Measurements from ENCODE around the gene EPHA10. TPM values are rescaled to one million over a fixed set of nuclear protein-coding genes. Genes with fewer than 3 reads are reported as not detected.
A peak's percentile ranks its signal among the peaks of the same experiment; 100 is the strongest.

EPHA10 gene
- total RNA-seq, 4 donors from 2014 or later, result 54.5 to 94.3 (median 77.6) TPM

DNA sequence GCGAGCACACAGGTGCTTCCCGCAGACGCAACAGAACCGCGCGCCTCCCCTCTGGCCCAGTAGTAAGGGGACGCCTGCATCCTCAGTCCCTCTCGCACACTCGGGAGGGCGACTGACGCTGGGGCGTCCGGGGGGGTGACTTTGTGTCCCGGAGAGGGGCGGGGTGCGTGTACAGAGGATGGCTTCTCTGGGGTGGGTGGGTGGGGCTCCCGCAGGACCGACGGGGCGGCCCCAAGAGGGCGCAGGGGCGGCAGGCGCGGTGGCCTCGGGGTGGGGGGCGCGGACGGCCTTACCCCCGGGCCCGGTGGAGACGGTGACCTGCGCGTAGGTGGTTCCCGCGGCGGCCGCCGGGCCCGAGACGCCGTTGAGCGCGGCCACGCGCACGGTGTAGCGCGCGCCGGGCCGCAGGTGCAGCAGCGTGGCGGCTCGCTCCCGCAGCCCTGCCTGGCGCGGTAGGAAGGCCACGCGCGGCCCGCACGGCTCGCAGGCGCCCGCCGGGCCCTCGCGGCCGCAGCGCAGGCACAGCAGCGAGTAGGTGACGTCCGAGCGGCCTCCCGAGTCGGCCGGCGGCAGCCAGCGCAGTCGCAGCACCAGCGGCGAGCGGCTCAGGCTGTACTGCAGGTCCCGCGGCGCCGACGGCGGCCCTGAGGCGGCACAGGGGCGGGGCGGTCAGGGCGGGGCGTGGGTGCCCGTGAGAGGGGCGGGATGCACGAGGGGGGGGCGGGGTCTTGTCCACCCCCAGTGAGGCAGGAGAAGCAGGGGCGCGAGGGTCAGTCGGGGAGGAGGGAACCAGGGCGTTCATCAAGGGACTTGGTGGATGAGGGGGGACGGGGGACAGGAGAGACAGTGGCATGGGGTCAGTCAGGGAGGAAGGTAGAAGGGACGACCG lies 12.1 kb downstream of the EPHA10 start:
- 0 to 1% methylated on average over 9 to 69 of the region's 105 CpGs for whole genome bisulfite sequencing, 2 donors (ENCODE audit: low coverage in 1 of 2)
- peak; percentile 54 for DNase-seq
- no peaks in the 10 kb centered on the region for H3K36me3 ChIP-seq
- peaks cover 85% of the 10 kb centered on the region for H3K27me3 ChIP-seq
- peak overlapping the region in 3 of 4 donors; percentile 34 to 62 (median 41) for H3K27ac ChIP-seq
- no peaks in the 10 kb centered on the region for H3K9me3 ChIP-seq
- H3K4me1 ChIP-seq, result peaks cover 0 to 21% (median 8%) of the 10 kb centered on the region in 4 donors
- intact Hi-C loops (cut with DNase I; ENCODE audit: low total_unique reads) (no loop called here), in situ Hi-C loops (cut with MboI; ENCODE audit: low pct_ligation_motif_present in 1 of 4, low pct_unique_long_range_greater_than_20kb in 1 of 4, low sequenced_read_pairs in 3 of 4) (no loop called here)
- peak overlapping the region; percentile 16 to 58 (median 52) for H3K4me3 ChIP-seq
- TF ChIP-seq POLR2AphosphoS5 (IDR thresholded peaks at IDR 0.05), result peak in 2 of 3 donors; percentile 29 to 37
- no peak for TF ChIP-seq POLR2A (IDR thresholded peaks at IDR 0.05)
- TF ChIP-seq CTCF (IDR thresholded peaks at IDR 0.05), result no peak
- TF ChIP-seq EP300 (IDR thresholded peaks at IDR 0.05; ENCODE audit: low read depth), result no peak

DNA sequence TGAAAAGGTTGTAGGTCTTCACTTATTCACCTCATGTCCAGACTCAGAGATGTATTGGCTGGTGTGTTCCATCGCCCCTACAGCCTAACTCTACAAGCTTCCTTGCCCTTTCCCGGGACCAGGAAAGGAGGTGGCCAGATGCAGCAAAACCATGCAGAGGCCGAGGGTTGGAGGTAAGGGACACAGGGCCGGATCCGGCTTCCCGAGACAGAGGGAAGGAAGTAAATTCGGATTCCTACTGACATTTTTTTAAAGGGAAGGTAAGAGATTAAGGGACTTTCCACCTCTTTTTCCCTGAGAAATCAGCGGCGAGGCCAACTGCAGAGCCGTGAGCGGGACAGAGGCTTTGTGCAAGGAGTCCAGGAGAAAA lies 12.7 kb downstream of the EPHA10 start:
- H3K27me3 ChIP-seq, result peaks cover 86% of the 10 kb centered on the region
- H3K4me3 ChIP-seq, result peak overlapping the region; percentile 16 to 58 (median 52)
- 5 to 24% methylated on average over 4 to 11 of the region's 11 CpGs for WGBS, 2 donors (ENCODE audit: low coverage in 1 of 2)
- no peaks in the 10 kb centered on the region for H3K9me3 ChIP-seq
- in situ Hi-C loops (cut with MboI; ENCODE audit: low pct_ligation_motif_present in 1 of 4, low pct_unique_long_range_greater_than_20kb in 1 of 4, low sequenced_read_pairs in 3 of 4) (no loop called here), intact Hi-C loops (cut with DNase I; ENCODE audit: low total_unique reads) (no loop called here)
- H3K36me3 ChIP-seq, result no peaks in the 10 kb centered on the region
- H3K27ac ChIP-seq, result peak overlapping the region in 3 of 4 donors; percentile 34 to 62 (median 41)
- peaks cover 0 to 21% (median 8%) of the 10 kb centered on the region in 4 donors for H3K4me1 ChIP-seq
- TF ChIP-seq POLR2AphosphoS5 (IDR thresholded peaks at IDR 0.05) (no peak), CTCF (IDR thresholded peaks at IDR 0.05) (no peak), EP300 (IDR thresholded peaks at IDR 0.05; ENCODE audit: low read depth) (no peak), POLR2A (IDR thresholded peaks at IDR 0.05) (no peak)
- DNase-seq, result no peak

- Histone ChIP-seq H3K36me3 (no peaks in the 10 kb centered on the region), H3K4me3 (no peak overlapping the region), H3K9me3 (peaks cover 0 to 5% of the 10 kb centered on the region in 2 donors), H3K4me1 (peaks cover 0 to 14% (median 6%) of the 10 kb centered on the region in 4 donors), H3K27ac (no peak overlapping the region), H3K27me3 (peaks cover 54% of the 10 kb centered on the region)
- TF ChIP-seq EP300 (IDR thresholded peaks at IDR 0.05; ENCODE audit: low read depth) (no peak), CTCF (IDR thresholded peaks at IDR 0.05) (no peak), POLR2A (IDR thresholded peaks at IDR 0.05) (no peak), POLR2AphosphoS5 (IDR thresholded peaks at IDR 0.05) (no peak)
- DNase-seq, result no peak
- intact Hi-C loops (cut with DNase I; ENCODE audit: low total_unique reads) (no loop called here), in situ Hi-C loops (cut with MboI; ENCODE audit: low pct_ligation_motif_present in 1 of 4, low pct_unique_long_range_greater_than_20kb in 1 of 4, low sequenced_read_pairs in 3 of 4) (no loop called here)
- WGBS, 2 donors (ENCODE audit: low coverage in 1 of 2), result 88 to 90% methylated on average over 1 of the region's 1 CpG
Observed at GRCh38 chr1:37748565-37748964, 16.4 kb downstream of the EPHA10 start.

GRCh38 chr1:37746806-37747205 lies 18.1 kb downstream of the EPHA10 start:
- no peaks in the 10 kb centered on the region for H3K36me3 ChIP-seq
- no peak for DNase-seq
- H3K4me3 ChIP-seq, result no peak overlapping the region
- WGBS, 2 donors (ENCODE audit: low coverage in 1 of 2), result 90 to 93% methylated on average over 3 of the region's 3 CpGs
- peaks cover 0 to 5% of the 10 kb centered on the region in 2 donors for H3K9me3 ChIP-seq
- H3K27me3 ChIP-seq, result peaks cover 37% of the 10 kb centered on the region
- intact Hi-C loops (cut with DNase I; ENCODE audit: low total_unique reads), result no loop called here
- H3K27ac ChIP-seq, result no peak overlapping the region
- in situ Hi-C loops (cut with MboI; ENCODE audit: low pct_ligation_motif_present in 1 of 4, low pct_unique_long_range_greater_than_20kb in 1 of 4, low sequenced_read_pairs in 3 of 4), result no loop called here
- TF ChIP-seq CTCF (IDR thresholded peaks at IDR 0.05), result no peak
- TF ChIP-seq EP300 (IDR thresholded peaks at IDR 0.05; ENCODE audit: low read depth), result no peak
- TF ChIP-seq POLR2A (IDR thresholded peaks at IDR 0.05), result no peak
- no peak for TF ChIP-seq POLR2AphosphoS5 (IDR thresholded peaks at IDR 0.05)
- peaks cover 0 to 3% (median 0%) of the 10 kb centered on the region in 4 donors for H3K4me1 ChIP-seq
